Brain microvascular endothelial cell (primary cell): Measurements from ENCODE around the gene MATN3.

Experiments used
- DNase-seq: peaks from one replicate; pipeline ENCODE4 v3.0.0-alpha.2; 2020
- H3K27ac ChIP-seq: fragments of 250-450 bp; sonication (Bioruptor Pico); 2 replicates; pipeline ENCODE4 v1.5.1; 2020; ENCODE audit warnings: mild to moderate bottlenecking, moderate library complexity
- H3K27me3 ChIP-seq: fragments of 250-450 bp; sonication (Bioruptor Pico); replicated peaks from 2 replicates; pipeline ENCODE4 v1.5.1; 2020; ENCODE audit warnings: mild to moderate bottlenecking
- H3K36me3 ChIP-seq: fragments of 250-450 bp; sonication (Bioruptor Pico); replicated peaks from 2 replicates; pipeline ENCODE4 v1.5.1; 2020; ENCODE audit warnings: mild to moderate bottlenecking
- H3K4me3 ChIP-seq: 2 replicates; pipeline ENCODE4 v1.5.1; 2011; ENCODE audit warnings: low read depth, mild to moderate bottlenecking, control low read depth, low read length, moderate library complexity
- in situ Hi-C: cut with HindIII; loops from 2 replicates; pipeline ENCODE4 v1.10.0; 2017; ENCODE audit warnings: low sequenced_read_pairs, low pct_ligation_motif_present
- TF ChIP-seq, protein P1 (sequence below): IDR thresholded peaks from 2 replicates; pipeline ENCODE4 v1.5.1; 2011; ENCODE audit warnings: low read depth, mild to moderate bottlenecking, moderate library complexity, low read length, control low read depth, inconsistent platforms; ENCODE audit errors: missing control alignments

Gene MATN3

DNA sequence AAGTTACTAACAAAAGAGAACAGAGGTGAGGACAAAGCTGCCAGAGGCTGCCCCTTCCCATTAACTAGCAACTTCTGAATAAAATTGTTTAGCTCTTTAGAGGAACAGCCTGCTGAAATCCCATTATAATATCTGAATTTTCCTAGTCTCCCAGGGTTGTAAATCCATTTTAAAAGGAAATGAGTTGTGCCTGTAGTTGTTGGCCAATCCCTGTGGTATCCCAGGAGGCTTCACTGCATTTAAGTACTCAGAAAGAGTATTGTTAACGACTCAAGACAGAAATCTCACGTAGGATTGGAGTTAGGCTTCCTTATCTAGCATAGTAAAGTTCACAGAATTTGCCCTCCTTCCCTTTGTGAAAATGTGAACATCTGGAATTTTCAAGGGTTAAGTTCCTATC lies 30.1 kb upstream of the MATN3 start:
- in situ Hi-C loops, result no loop called here
- Histone ChIP-seq H3K4me3 (no peak overlapping the region), H3K36me3 (peaks cover 28% of the 10 kb centered on the region), H3K27ac (no peak overlapping the region), H3K27me3 (no peaks in the 10 kb centered on the region)
- TF ChIP-seq, protein P1, sequence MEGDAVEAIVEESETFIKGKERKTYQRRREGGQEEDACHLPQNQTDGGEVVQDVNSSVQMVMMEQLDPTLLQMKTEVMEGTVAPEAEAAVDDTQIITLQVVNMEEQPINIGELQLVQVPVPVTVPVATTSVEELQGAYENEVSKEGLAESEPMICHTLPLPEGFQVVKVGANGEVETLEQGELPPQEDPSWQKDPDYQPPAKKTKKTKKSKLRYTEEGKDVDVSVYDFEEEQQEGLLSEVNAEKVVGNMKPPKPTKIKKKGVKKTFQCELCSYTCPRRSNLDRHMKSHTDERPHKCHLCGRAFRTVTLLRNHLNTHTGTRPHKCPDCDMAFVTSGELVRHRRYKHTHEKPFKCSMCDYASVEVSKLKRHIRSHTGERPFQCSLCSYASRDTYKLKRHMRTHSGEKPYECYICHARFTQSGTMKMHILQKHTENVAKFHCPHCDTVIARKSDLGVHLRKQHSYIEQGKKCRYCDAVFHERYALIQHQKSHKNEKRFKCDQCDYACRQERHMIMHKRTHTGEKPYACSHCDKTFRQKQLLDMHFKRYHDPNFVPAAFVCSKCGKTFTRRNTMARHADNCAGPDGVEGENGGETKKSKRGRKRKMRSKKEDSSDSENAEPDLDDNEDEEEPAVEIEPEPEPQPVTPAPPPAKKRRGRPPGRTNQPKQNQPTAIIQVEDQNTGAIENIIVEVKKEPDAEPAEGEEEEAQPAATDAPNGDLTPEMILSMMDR, result no peak
- DNase-seq, result no peak

DNA sequence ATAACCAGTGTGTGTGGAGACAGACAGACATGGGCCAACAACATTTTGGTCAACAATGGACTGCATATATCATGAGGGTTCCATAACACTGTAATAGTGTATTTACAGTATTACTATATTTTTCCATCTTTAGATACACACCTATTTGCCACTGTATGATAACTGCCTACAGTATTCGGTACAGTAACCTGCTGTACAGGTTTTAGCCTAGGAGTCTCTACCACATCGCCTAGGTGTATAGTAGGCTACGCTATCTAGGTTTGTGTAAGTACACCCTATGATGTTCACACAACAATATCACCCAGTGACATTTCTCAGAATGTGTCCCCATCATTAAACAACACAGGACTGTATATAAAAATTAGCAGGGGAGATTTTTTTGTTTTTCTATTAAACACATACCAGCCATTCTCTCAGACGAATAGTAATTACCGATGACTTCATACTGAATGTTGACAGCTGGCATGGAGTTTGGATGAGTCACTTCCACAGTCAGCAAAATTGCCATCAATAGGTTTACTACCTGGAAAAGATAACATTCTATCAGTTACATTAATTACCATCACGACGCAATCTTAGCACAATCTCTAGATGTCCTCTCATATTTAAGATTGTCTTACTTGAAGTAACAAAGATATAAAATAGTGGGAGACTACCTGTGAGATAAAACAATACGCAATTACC lies 28.2 kb upstream of the MATN3 start:
- no peak for DNase-seq
- Histone ChIP-seq H3K27me3 (no peaks in the 10 kb centered on the region), H3K36me3 (peaks cover 42% of the 10 kb centered on the region)

DNA sequence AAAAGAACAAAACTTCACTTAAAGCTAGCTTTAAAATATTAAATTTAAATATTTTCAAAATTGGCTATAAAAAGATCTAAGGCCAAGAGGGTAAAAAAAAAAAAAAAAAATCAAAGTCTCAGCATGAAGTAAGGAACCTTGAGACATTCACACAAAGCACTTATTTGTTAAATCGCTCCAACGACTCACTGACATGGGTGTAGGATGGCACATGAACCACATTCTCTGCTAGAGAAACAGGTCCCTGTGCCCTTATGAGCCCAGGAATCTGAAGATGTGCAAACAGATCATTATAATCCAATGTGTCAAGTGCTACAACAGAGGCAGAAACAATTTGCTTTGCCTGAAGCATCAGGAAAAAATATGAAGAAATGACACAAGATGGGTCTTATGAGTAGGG lies 25.2 kb upstream of the MATN3 start:
- Histone ChIP-seq H3K4me3 (no peak overlapping the region), H3K36me3 (peaks cover 70% of the 10 kb centered on the region), H3K27me3 (no peaks in the 10 kb centered on the region), H3K27ac (no peak overlapping the region)
- DNase-seq, result no peak
- TF ChIP-seq, protein P1, result no peak
- in situ Hi-C loops, result no loop called here

More for the DNA sequence above, 28.2 kb upstream of the MATN3 start:
- Histone ChIP-seq H3K27ac (no peak overlapping the region), H3K4me3 (no peak overlapping the region)
- in situ Hi-C loops, result no loop called here
- TF ChIP-seq, protein P1, result no peak

DNA sequence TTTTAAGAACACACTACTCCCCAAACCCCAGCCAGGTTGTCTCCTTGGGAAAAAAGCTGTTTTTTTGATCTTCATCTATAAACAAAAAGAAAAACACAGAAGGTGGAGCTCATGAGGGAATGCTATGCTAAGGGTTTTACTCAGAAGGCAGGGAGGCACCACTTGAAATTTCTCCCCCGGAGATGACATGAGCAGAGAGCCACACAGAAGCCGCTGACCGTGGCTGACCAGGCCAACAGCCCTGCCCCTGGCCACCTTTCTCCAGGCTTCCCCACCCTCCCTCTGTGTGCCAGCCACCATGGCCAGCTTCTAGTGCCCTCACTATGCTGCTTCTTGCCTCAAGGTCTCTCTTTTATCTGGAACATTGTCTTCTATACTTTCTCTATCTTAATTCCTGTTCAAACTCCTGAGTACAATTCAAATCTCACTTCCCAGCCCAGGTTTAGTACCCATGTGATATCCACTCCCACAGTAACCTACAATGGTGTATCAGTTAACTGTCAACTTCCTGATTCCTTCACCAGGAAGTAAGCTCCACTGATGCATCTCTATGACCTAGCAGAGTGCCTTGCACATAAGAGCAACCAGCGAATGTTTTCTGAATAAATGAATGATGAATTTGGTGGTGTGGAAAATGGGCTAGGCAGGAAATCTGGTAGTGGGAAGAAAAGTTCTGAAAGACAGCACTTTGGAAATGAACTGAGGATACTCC lies 23.6 kb upstream of the MATN3 start:
- Histone ChIP-seq H3K27ac (no peak overlapping the region), H3K36me3 (peaks cover 84% of the 10 kb centered on the region), H3K27me3 (no peaks in the 10 kb centered on the region), H3K4me3 (no peak overlapping the region)
- in situ Hi-C loops, result no loop called here
- TF ChIP-seq, protein P1, result no peak
- DNase-seq, result no peak

DNA sequence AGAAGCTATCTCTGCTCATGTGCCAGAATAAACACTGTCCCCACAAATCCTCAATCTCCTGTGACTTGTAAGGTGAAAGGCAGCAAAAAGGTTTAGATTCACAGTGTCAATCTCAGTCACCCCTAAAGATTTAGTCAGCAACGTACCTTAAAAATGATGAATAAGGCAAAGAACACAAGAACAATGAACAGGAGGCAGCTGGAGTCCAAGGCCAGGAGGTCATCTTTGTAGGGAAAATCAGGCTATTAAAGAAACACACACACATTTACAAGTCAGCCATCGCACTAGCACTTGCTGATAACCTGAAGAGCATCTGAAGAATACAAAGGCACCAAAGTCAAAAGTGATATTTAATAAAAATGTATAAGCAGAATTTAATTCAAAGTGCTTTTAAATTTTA lies 22.4 kb upstream of the MATN3 start:
- no peak for DNase-seq
- Histone ChIP-seq H3K27ac (no peak overlapping the region), H3K4me3 (no peak overlapping the region), H3K27me3 (no peaks in the 10 kb centered on the region), H3K36me3 (peaks cover 90% of the 10 kb centered on the region)
- TF ChIP-seq, protein P1, result no peak
- in situ Hi-C loops, result no loop called here
